K562 (cell line): Measurements from ENCODE around the gene ZNRD2. TPM values are rescaled to one million over a fixed set of nuclear protein-coding genes. Genes with fewer than 3 reads are reported as not detected.

Experiments used
- ATAC-seq: fragments of 200-7000 bp; cut with Tn5 transposase; 3 replicates; pipeline ENCODE4 v1.9.1; 2020; ENCODE audit warnings: moderate library complexity
- BruUV-seq: library from RNA; stranded (reverse); fragments of 400-500 nt; replicated peaks from 2 replicates; lab custom pipeline; 2021; lab: Mats Ljungman, UMichigan
- CTCF ChIA-PET: fragments of 300-600 bp; formaldehyde crosslinking; extraction: SDS; loops from one replicate; lab custom pipeline; 2021; ENCODE audit warnings: low intra/inter-chr PET ratio; lab: Yijun Ruan, JAX
- POLR2A ChIA-PET: fragments of 300-600, 350-650 bp; sonication (Branson Sonifier 250); formaldehyde crosslinking; extraction: SDS; loops from one replicate; lab custom pipeline; 2021; ENCODE audit warnings: antibody characterized with exemption, inconsistent platforms; lab: Yijun Ruan, JAX
- DNase-seq, 4 experiments: peaks; one replicate each; pipeline versions ENCODE4 v3.0.0 to v3.0.0-alpha.2; 2011 to 2018; ENCODE audit warnings: low spot score in 3 of 4, mixed read lengths in 3 of 4; ENCODE audit errors: extremely low read depth in 1 of 4
- FAIRE-seq: peaks from 2 replicates; lab custom pipeline; 2011; peaks lifted over from hg19 to GRCh38; lab: Jason Lieb, UNC
- H2AFZ ChIP-seq: 2 replicates; pipeline ENCODE4 v1.6.0; 2011; ENCODE audit warnings: low read depth, low read length, control low read depth, inconsistent platforms
- H3K27ac ChIP-seq: fragments of 200-600 bp; 3 replicates; pipeline ENCODE4 v1.8.0; 2011; ENCODE audit warnings: low read depth, mild to moderate bottlenecking, control low read depth, inconsistent platforms, low read length, moderate library complexity, mixed read lengths; ENCODE audit errors: extremely low read depth
- H3K27me3 ChIP-seq, 2 experiments: fragments of 300-600 bp in 1 of 2; 2 replicates in 1 of 2; 3 replicates in 1 of 2; pipeline versions ENCODE4 v1.6.0 to v1.8.0; 2011; ENCODE audit warnings: inconsistent platforms in 2 of 2, low read length in 2 of 2, mild to moderate bottlenecking in 1 of 2, mixed read lengths in 1 of 2, moderate library complexity in 1 of 2; ENCODE audit not compliant: control insufficient read depth in 2 of 2, insufficient read depth in 2 of 2
- H3K36me3 ChIP-seq: fragments of 300-600 bp; 3 replicates; pipeline ENCODE4 v1.8.0; 2011; ENCODE audit warnings: mild to moderate bottlenecking, low read length, inconsistent platforms; ENCODE audit not compliant: control insufficient read depth, insufficient read depth
- H3K4me1 ChIP-seq, 2 experiments: fragments of 200-600 bp in 1 of 2; replicated peaks in 1 of 2; 2 replicates in 1 of 2; 3 replicates in 1 of 2; pipeline versions ENCODE4 v1.5.1 to v1.8.0; 2011; ENCODE audit warnings: inconsistent platforms in 2 of 2, low read length in 2 of 2, mild to moderate bottlenecking in 1 of 2, mixed read lengths in 1 of 2, moderate library complexity in 1 of 2; ENCODE audit not compliant: control insufficient read depth in 2 of 2, insufficient read depth in 2 of 2
- H3K4me2 ChIP-seq: 2 replicates; pipeline ENCODE4 v1.6.1; 2011; ENCODE audit warnings: low read length, control low read depth, inconsistent platforms, mixed read lengths; ENCODE audit not compliant: insufficient read depth
- H3K4me3 ChIP-seq: fragments of 200-600 bp; sonication (generic), shearing (Covaris generic); 2 replicates; pipeline ENCODE4 v1.5.1; 2016; ENCODE audit warnings: control low read depth, inconsistent platforms
- H3K79me2 ChIP-seq: fragments of 200-600 bp; 3 replicates; pipeline ENCODE4 v1.8.0; 2011; ENCODE audit warnings: low read length, inconsistent platforms; ENCODE audit not compliant: control insufficient read depth, insufficient read depth
- H3K9ac ChIP-seq, 2 experiments: 2 replicates each; pipeline versions ENCODE4 v1.6.0 to v1.6.1; 2011; ENCODE audit warnings: low read depth in 2 of 2, low read length in 2 of 2, control low read depth in 1 of 2, inconsistent platforms in 1 of 2, mild to moderate bottlenecking in 1 of 2, mixed read lengths in 1 of 2; ENCODE audit not compliant: insufficient read depth in 1 of 2
- H3K9me1 ChIP-seq: one replicate; pipeline ENCODE4 v1.6.0; 2011; ENCODE audit warnings: inconsistent platforms, mild to moderate bottlenecking, low read length, moderate library complexity; ENCODE audit not compliant: control insufficient read depth, insufficient read depth
- H3K9me3 ChIP-seq: replicated peaks from 2 replicates; pipeline ENCODE4 v1.5.1; 2011; ENCODE audit warnings: low read depth, low read length, inconsistent platforms; ENCODE audit not compliant: control insufficient read depth, insufficient read depth
- H4K20me1 ChIP-seq: replicated peaks from 2 replicates; pipeline ENCODE4 v1.6.1; 2011; ENCODE audit warnings: low read length, inconsistent platforms, mixed read lengths; ENCODE audit not compliant: control insufficient read depth, insufficient read depth
- COPS2 ChIP-seq: fragments of 450-650 bp; conservative IDR thresholded peaks from 2 replicates; pipeline ENCODE4 v1.6.1; 2016; ENCODE audit warnings: mild to moderate bottlenecking, moderate library complexity
- CREM ChIP-seq: IDR thresholded peaks from 2 replicates; pipeline ENCODE4 v1.6.1; 2014; ENCODE audit warnings: antibody characterized with exemption, low read depth
- HMG20A ChIP-seq: fragments of 450-650 bp; formaldehyde crosslinking; conservative IDR thresholded peaks from 2 replicates; pipeline ENCODE4 v1.4.0; 2020; ENCODE audit warnings: mild to moderate bottlenecking, mixed read lengths
- MYNN ChIP-seq, 2 experiments: sonication (generic); formaldehyde crosslinking in 1 of 2; IDR thresholded peaks; 2 replicates each; pipeline versions ENCODE4 v1.5.0 to v1.6.1; 2016 to 2020; ENCODE audit warnings: antibody characterized with exemption in 1 of 2, missing genetic modification reagents in 1 of 2
- PRMT5 ChIP-seq: sonication (generic); formaldehyde crosslinking; IDR thresholded peaks from 2 replicates; pipeline ENCODE4 v1.5.0; 2020; ENCODE audit warnings: missing genetic modification reagents
- SRSF9 ChIP-seq: fragments of 200-400 bp; formaldehyde crosslinking; IDR thresholded peaks from 2 replicates; pipeline ENCODE4 v1.6.1; 2017; ENCODE audit warnings: low read depth, low read length, borderline replicate concordance
- ZNF436 ChIP-seq: fragments of 250-450, 450-650 bp; sonication (Bioruptor Pico); formaldehyde crosslinking; IDR thresholded peaks from 2 replicates; pipeline ENCODE4 v1.7.0; 2020; ENCODE audit warnings: mild to moderate bottlenecking
- ZSCAN29 ChIP-seq: fragments of 450-650 bp; IDR thresholded peaks from 2 replicates; pipeline ENCODE4 v1.6.1; 2017
- WGBS: fragments of 100-300 bp; shearing (Covaris generic); methylation state at CpG from one replicate; pipeline ENCODE4 v1.1.6; 2016; ENCODE audit warnings: low coverage, mixed read lengths; ENCODE audit not compliant: insufficient coverage; ENCODE audit errors: missing lambda C conversion rate; 5-methylcytosine and 5-hydroxymethylcytosine counted together
- in situ Hi-C: fragments of 300-500 bp; cut with MboI; formaldehyde crosslinking; loops from 4 replicates; pipeline ENCODE4 v1.15.0; 2018; ENCODE audit warnings: inconsistent platforms, mixed read lengths
- intact Hi-C: fragments of 100-400 bp; cut with micrococcal nuclease; formaldehyde crosslinking; loops from 2 replicates; pipeline ENCODE4 v1.14.2; 2022
- polyA plus RNA-seq, 8 experiments: library from polyadenylated mRNA; depleted of rRNA in 4 of 8; stranded (reverse) in 5 of 8; unstranded in 3 of 8; fragments of >200 nt; fragmentation: Nextera tagmentation in 2 of 8; fragmentation: Illumina TruSeq in 1 of 8; extraction: Ambion mirVana in 2 of 8; extraction: Trizol in 1 of 8; gene quantifications; 2 replicates each; pipeline versions ENCODE4 v1.2.1 to v1.2.3, GENCODE V29; 2011 to 2014; ENCODE audit warnings: inconsistent platforms in 1 of 8, missing spikeins in 1 of 8
- total RNA-seq, 7 experiments: library from RNA; depleted of rRNA in 6 of 7; stranded (reverse); fragments of >200 nt in 6 of 7; fragmentation: Illumina TruSeq in 2 of 7; extraction: Trizol in 2 of 7; gene quantifications; 2 replicates each; pipeline versions ENCODE4 v1.2.1 to v1.2.3, GENCODE V29; 2011 to 2021; ENCODE audit warnings: low replicate concordance in 1 of 7
- TF ChIP-seq, protein P1 (sequence below): fragments of 450-650 bp; IDR thresholded peaks from 2 replicates; pipeline ENCODE4 v1.6.1; 2016; ENCODE audit warnings: low read depth, mild to moderate bottlenecking, moderate library complexity
- TF ChIP-seq, protein P2 (sequence below), 2 experiments: fragments of 450-650 bp in 1 of 2; sonication (generic) in 1 of 2; formaldehyde crosslinking; conservative IDR thresholded peaks; 2 replicates each; pipeline versions ENCODE4 v1.4.0 to v1.8.1; 2020 to 2022; ENCODE audit warnings: mild to moderate bottlenecking in 1 of 2, missing genetic modification reagents in 1 of 2
- TF ChIP-seq, protein P3 (sequence below): fragments of 200-800 bp; sonication (Bioruptor generic); IDR thresholded peaks from 2 replicates; pipeline ENCODE4 v1.6.1; 2017; ENCODE audit warnings: missing genetic modification characterization, missing compliant biosample characterization
- TF ChIP-seq, protein P4 (sequence below), 2 experiments: fragments of 250-450 bp in 1 of 2; fragments of 450-650 bp in 1 of 2; sonication (Bioruptor Pico) in 1 of 2; IDR thresholded peaks; 2 replicates each; pipeline versions ENCODE4 v1.6.1 to v1.8.0; 2016 to 2021; ENCODE audit warnings: mild to moderate bottlenecking in 2 of 2, moderate library complexity in 2 of 2, missing compliant biosample characterization in 1 of 2, missing genetic modification characterization in 1 of 2
- TF ChIP-seq, protein P5 (sequence below): fragments of 250-450 bp; sonication (Bioruptor Pico); IDR thresholded peaks from 2 replicates; pipeline ENCODE4 v1.8.0; 2022; ENCODE audit warnings: moderate library complexity, mild to moderate bottlenecking, inconsistent platforms
- TF ChIP-seq, protein P6 (sequence below): fragments of 250-450 bp; sonication (Bioruptor Pico); IDR thresholded peaks from 2 replicates; pipeline ENCODE4 v1.4.0; 2020; ENCODE audit warnings: mild to moderate bottlenecking, moderate library complexity

Gene ZNRD2
- total and polyA plus RNA-seq, 9 of the 15 experiments (the other 6 are each of a cell fraction or from before 2014, with no cell fraction given) = 13.4 to 129 (median 60.4) TPM

DNA sequence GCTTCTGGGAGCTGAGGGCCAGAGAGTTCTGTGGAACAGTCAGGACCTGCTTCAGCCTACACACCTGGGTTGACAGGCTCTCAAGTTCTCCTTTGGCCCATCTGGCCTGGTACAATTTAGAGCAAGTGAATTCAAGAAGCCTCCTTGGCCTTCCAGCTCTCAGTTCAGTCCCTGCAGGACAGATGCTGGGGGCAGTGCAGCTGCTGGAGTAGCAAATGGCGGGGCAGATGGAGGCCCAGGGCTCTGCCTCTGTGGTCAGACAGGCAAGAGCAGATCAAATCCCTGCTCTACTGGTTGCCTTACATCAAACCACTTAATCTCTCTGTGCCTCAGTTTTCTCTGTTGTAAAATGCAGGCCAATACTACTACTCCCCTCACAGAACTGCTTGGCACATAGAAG, 34.0 kb downstream of the ZNRD2 start:
- no TSS peak for BruUV-seq
- no peak overlapping the region for H2AFZ ChIP-seq
- intact Hi-C loops (no loop called here), in situ Hi-C loops (no loop called here)
- no peaks in the 10 kb centered on the region for H3K79me2 ChIP-seq
- H3K27me3 ChIP-seq = no peaks in the 10 kb centered on the region
- FAIRE-seq (no peak), DNase-seq (no peak), ATAC-seq (no peak)
- H3K9me3 ChIP-seq = no peaks in the 10 kb centered on the region
- H3K27ac ChIP-seq = no peak overlapping the region
- no CpG with 5 or more reads among the region's 1 CpG for WGBS
- ChIA-PET CTCF (no interaction called here), POLR2A (interaction anchor here (0.8 to 1.8 kb wide), 6 partner anchors 8 to 41 kb away, joined by 3 to 6 read pairs (median 4); no protein-coding TSS in a partner anchor)
- H3K9ac ChIP-seq = 0 out of 4 replicates have a peak overlapping the region, but pooled peaks of 1 of the 2 experiments have one; percentile 21
- no peak overlapping the region for H3K4me2 ChIP-seq
- peaks cover 50% of the 10 kb centered on the region; the same call in 2 of the 3 replicates for H3K36me3 ChIP-seq
- H3K9me1 ChIP-seq = peaks cover 3% of the 10 kb centered on the region
- no peaks in the 10 kb centered on the region for H4K20me1 ChIP-seq
- H3K4me1 ChIP-seq = peaks cover 0 to 19% of the 10 kb centered on the region in 2 experiments; a peak in 2 of 5 replicates
- H3K4me3 ChIP-seq = no peak overlapping the region
- TF ChIP-seq, protein P1, sequence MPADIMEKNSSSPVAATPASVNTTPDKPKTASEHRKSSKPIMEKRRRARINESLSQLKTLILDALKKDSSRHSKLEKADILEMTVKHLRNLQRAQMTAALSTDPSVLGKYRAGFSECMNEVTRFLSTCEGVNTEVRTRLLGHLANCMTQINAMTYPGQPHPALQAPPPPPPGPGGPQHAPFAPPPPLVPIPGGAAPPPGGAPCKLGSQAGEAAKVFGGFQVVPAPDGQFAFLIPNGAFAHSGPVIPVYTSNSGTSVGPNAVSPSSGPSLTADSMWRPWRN = no peak
- TF ChIP-seq, protein P2, sequence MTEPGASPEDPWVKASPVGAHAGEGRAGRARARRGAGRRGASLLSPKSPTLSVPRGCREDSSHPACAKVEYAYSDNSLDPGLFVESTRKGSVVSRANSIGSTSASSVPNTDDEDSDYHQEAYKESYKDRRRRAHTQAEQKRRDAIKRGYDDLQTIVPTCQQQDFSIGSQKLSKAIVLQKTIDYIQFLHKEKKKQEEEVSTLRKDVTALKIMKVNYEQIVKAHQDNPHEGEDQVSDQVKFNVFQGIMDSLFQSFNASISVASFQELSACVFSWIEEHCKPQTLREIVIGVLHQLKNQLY (CRISPR knock-in tag; conservative IDR thresholded peaks at IDR 0.05) = no peak
- TF ChIP-seq, protein P3, sequence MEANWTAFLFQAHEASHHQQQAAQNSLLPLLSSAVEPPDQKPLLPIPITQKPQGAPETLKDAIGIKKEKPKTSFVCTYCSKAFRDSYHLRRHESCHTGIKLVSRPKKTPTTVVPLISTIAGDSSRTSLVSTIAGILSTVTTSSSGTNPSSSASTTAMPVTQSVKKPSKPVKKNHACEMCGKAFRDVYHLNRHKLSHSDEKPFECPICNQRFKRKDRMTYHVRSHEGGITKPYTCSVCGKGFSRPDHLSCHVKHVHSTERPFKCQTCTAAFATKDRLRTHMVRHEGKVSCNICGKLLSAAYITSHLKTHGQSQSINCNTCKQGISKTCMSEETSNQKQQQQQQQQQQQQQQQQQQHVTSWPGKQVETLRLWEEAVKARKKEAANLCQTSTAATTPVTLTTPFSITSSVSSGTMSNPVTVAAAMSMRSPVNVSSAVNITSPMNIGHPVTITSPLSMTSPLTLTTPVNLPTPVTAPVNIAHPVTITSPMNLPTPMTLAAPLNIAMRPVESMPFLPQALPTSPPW = no peak
- TF ChIP-seq SRSF9 (no peak), ZSCAN29 (no peak), PRMT5 (no peak), MYNN (IDR thresholded peaks at IDR 0.05) (no peak), MYNN (CRISPR knock-in tag; IDR thresholded peaks at IDR 0.05) (no peak), HMG20A (CRISPR knock-in tag) (no peak), ZNF436 (CRISPR knock-in tag) (no peak), CREM (no peak), COPS2 (no peak)
- TF ChIP-seq, protein P4, sequence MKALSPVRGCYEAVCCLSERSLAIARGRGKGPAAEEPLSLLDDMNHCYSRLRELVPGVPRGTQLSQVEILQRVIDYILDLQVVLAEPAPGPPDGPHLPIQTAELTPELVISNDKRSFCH (CRISPR knock-in tag; IDR thresholded peaks at IDR 0.05) = no peak
- TF ChIP-seq, protein P4 (tag; IDR thresholded peaks at IDR 0.05) = no peak
- TF ChIP-seq, protein P5, sequence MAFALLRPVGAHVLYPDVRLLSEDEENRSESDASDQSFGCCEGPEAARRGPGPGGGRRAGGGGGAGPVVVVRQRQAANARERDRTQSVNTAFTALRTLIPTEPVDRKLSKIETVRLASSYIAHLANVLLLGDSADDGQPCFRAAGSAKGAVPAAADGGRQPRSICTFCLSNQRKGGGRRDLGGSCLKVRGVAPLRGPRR = no peak
- TF ChIP-seq, protein P6, sequence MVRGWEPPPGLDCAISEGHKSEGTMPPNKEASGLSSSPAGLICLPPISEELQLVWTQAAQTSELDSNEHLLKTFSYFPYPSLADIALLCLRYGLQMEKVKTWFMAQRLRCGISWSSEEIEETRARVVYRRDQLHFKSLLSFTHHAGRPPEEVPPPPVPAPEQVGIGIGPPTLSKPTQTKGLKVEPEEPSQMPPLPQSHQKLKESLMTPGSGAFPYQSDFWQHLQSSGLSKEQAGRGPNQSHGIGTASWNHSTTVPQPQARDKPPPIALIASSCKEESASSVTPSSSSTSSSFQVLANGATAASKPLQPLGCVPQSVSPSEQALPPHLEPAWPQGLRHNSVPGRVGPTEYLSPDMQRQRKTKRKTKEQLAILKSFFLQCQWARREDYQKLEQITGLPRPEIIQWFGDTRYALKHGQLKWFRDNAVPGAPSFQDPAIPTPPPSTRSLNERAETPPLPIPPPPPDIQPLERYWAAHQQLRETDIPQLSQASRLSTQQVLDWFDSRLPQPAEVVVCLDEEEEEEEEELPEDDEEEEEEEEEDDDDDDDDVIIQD = no peak
